Stomach (tissue), 4 donors: ENCODE results near the gene TAOK1.
"Not testable (repeated sequence)": the region's sequence is repeated elsewhere in the genome, so short reads cannot be mapped to it uniquely, and the experiment has no call there.

Source experiments
- CTCF ChIP-seq, 7 experiments: fragments of 450-650 bp in 4 of 7; fragments of 200-600 bp in 3 of 7; sonication (generic) in 3 of 7; IDR thresholded peaks; one replicate each; pipeline ENCODE4 v1.5.1; 2016 to 2019; ENCODE audit warnings: antibody characterized with exemption in 7 of 7, control low read depth in 2 of 7, mild to moderate bottlenecking in 1 of 7
- EP300 ChIP-seq: sonication (generic); formaldehyde crosslinking; IDR thresholded peaks from one replicate; pipeline ENCODE4 v1.6.1; 2017; ENCODE audit warnings: antibody characterized with exemption
- POLR2AphosphoS5 ChIP-seq, 3 donors: sonication (generic); formaldehyde crosslinking; IDR thresholded peaks; one replicate each; pipeline ENCODE4 v1.6.1; 2016; ENCODE audit warnings: antibody characterized with exemption in 3 of 3

GRCh38 chr17:29473437-29473836, 83.3 kb downstream of the TAOK1 start:
- not testable (repeated sequence) for TF ChIP-seq CTCF (IDR thresholded peaks at IDR 0.05); POLR2AphosphoS5 (IDR thresholded peaks at IDR 0.05); EP300
